HepG2 (cell line): Measurements from ENCODE around the gene SEMA4F. TPM values are rescaled to one million over a fixed set of nuclear protein-coding genes. Genes with fewer than 3 reads are reported as not detected.

Source experiments
- HNF4G ChIP-seq, 2 experiments: sonication (generic) in 1 of 2; formaldehyde crosslinking in 1 of 2; IDR thresholded peaks; 2 replicates each; pipeline versions ENCODE4 v1.4.0 to v1.6.1; 2011 to 2020; ENCODE audit warnings: borderline replicate concordance in 2 of 2, low read depth in 2 of 2, mild to moderate bottlenecking in 2 of 2, low read length in 1 of 2, missing genetic modification reagents in 1 of 2, moderate library complexity in 1 of 2
- JARID2 ChIP-seq: sonication (generic); formaldehyde crosslinking; IDR thresholded peaks from 2 replicates; pipeline ENCODE4 v1.8.1; 2023; ENCODE audit warnings: missing genetic modification reagents, inconsistent platforms; ENCODE audit not compliant: insufficient replicate concordance
- KAT2B ChIP-seq: fragments of 150-350 bp; IDR thresholded peaks from 2 replicates; pipeline ENCODE4 v1.6.1; 2014; ENCODE audit warnings: low read depth, low read length, borderline replicate concordance
- KAT8 ChIP-seq: IDR thresholded peaks from 2 replicates; pipeline ENCODE4 v1.6.1; 2016; ENCODE audit warnings: missing genetic modification reagents, missing compliant biosample characterization
- RNF2 ChIP-seq: fragments of 450-650 bp; conservative IDR thresholded peaks from 2 replicates; pipeline ENCODE4 v1.6.1; 2016; ENCODE audit warnings: low read depth
- ZNF256 ChIP-seq: sonication (generic); formaldehyde crosslinking; conservative IDR thresholded peaks from 2 replicates; pipeline ENCODE4 v1.4.0; 2020; ENCODE audit warnings: missing genetic modification reagents
- ZNF292 ChIP-seq: sonication (generic); formaldehyde crosslinking; IDR thresholded peaks from 2 replicates; pipeline ENCODE4 v1.8.1; 2022; ENCODE audit warnings: mild to moderate bottlenecking, low read depth, missing genetic modification reagents, borderline replicate concordance
- ZNF772 ChIP-seq: sonication (generic); formaldehyde crosslinking; IDR thresholded peaks from 2 replicates; pipeline ENCODE4 v1.5.0; 2020; ENCODE audit warnings: mild to moderate bottlenecking, missing genetic modification reagents
- ZNF773 ChIP-seq: sonication (generic); formaldehyde crosslinking; IDR thresholded peaks from 2 replicates; pipeline ENCODE4 v1.4.0; 2020; ENCODE audit warnings: missing genetic modification reagents, borderline replicate concordance
- polyA plus RNA-seq, 8 experiments: library from polyadenylated mRNA; depleted of rRNA in 3 of 8; stranded (reverse) in 7 of 8; unstranded in 1 of 8; fragments of >200 nt; fragmentation: Illumina TruSeq in 4 of 8; extraction: Trizol in 4 of 8; gene quantifications; 2 replicates each; pipeline versions ENCODE4 v1.2.1 to v1.2.3, GENCODE V29; 2011 to 2016; ENCODE audit warnings: low read depth in 4 of 8, missing spikeins in 1 of 8, mixed read lengths in 1 of 8; ENCODE audit not compliant: insufficient read depth in 1 of 8
- total RNA-seq, 5 experiments: library from RNA; depleted of rRNA; stranded (reverse); fragments of >200 nt; fragmentation: Illumina TruSeq; extraction: Trizol; gene quantifications; 2 replicates each; pipeline ENCODE4 v1.2.3, GENCODE V29; 2016; ENCODE audit warnings: low read depth in 1 of 5
- TF ChIP-seq, protein P1 (sequence below): IDR thresholded peaks from 2 replicates; pipeline ENCODE4 v1.4.0; 2020; ENCODE audit warnings: mild to moderate bottlenecking, missing genetic modification reagents
- TF ChIP-seq, protein P2 (sequence below), 2 experiments: sonication (generic) in 1 of 2; formaldehyde crosslinking in 1 of 2; IDR thresholded peaks; 2 replicates each; pipeline versions ENCODE4 v1.5.1 to v1.6.1; 2011 to 2020; ENCODE audit warnings: borderline replicate concordance in 1 of 2, low read depth in 1 of 2, low read length in 1 of 2, mild to moderate bottlenecking in 1 of 2, missing genetic modification reagents in 1 of 2, moderate library complexity in 1 of 2
- TF ChIP-seq, protein P3 (sequence below): sonication (generic); formaldehyde crosslinking; IDR thresholded peaks from 2 replicates; pipeline ENCODE4 v1.8.0; 2022; ENCODE audit warnings: missing genetic modification reagents, mild to moderate bottlenecking, borderline replicate concordance
- TF ChIP-seq, protein P4 (sequence below): sonication (generic); formaldehyde crosslinking; IDR thresholded peaks from 2 replicates; pipeline ENCODE4 v1.5.1; 2020; ENCODE audit warnings: missing genetic modification reagents, mild to moderate bottlenecking, borderline replicate concordance
- TF ChIP-seq, protein P5 (sequence below): sonication (generic); formaldehyde crosslinking; IDR thresholded peaks from 2 replicates; pipeline ENCODE4 v1.4.0; 2020; ENCODE audit warnings: mild to moderate bottlenecking, low read depth, missing genetic modification reagents

SEMA4F gene
- total and polyA plus RNA-seq, 2 of the 13 experiments (the other 11 are each of a cell fraction or from before 2014, with no cell fraction given) = 7.1 to 10.3 TPM

DNA sequence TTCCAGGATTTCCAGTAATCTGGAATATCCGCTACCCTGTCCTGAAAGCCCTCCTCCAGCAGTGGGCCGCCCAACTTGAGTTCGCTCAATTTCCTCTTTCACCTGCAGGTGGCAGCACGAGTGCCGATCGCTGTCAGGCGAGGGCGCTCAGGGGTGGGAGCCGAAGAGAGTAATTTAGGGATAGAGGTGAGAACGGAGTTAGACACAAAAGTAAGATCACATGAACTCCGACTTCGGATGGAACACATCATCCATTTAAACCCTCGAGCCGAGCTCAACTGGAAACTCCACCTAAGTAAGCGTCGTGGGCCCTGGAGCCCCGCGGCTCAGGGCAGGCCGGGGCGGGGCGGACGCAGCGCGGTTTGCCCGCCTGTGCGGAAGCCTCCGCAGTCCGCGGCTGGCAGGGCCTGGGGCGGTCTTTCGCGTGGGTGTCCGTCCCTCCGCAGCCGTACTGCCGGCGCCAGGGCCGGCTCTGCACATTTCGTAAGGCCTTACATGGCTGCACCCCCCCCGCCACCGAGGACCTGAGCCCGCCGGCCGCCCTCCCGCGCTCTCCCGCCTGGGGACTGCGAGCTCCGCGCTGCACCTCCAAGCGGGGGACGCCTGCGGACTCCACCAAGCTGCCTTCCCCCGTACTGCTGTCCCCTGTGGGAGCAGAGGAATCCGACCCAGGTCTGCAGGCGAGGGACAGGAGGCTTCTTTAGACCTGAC, 61.2 kb downstream of the SEMA4F start (continued):
- TF ChIP-seq, protein P1, sequence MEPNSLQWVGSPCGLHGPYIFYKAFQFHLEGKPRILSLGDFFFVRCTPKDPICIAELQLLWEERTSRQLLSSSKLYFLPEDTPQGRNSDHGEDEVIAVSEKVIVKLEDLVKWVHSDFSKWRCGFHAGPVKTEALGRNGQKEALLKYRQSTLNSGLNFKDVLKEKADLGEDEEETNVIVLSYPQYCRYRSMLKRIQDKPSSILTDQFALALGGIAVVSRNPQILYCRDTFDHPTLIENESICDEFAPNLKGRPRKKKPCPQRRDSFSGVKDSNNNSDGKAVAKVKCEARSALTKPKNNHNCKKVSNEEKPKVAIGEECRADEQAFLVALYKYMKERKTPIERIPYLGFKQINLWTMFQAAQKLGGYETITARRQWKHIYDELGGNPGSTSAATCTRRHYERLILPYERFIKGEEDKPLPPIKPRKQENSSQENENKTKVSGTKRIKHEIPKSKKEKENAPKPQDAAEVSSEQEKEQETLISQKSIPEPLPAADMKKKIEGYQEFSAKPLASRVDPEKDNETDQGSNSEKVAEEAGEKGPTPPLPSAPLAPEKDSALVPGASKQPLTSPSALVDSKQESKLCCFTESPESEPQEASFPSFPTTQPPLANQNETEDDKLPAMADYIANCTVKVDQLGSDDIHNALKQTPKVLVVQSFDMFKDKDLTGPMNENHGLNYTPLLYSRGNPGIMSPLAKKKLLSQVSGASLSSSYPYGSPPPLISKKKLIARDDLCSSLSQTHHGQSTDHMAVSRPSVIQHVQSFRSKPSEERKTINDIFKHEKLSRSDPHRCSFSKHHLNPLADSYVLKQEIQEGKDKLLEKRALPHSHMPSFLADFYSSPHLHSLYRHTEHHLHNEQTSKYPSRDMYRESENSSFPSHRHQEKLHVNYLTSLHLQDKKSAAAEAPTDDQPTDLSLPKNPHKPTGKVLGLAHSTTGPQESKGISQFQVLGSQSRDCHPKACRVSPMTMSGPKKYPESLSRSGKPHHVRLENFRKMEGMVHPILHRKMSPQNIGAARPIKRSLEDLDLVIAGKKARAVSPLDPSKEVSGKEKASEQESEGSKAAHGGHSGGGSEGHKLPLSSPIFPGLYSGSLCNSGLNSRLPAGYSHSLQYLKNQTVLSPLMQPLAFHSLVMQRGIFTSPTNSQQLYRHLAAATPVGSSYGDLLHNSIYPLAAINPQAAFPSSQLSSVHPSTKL (CRISPR knock-in tag) = peak; percentile 70
- peak; percentile 52; the same call in 1 of the 2 replicates for TF ChIP-seq ZNF292 (CRISPR knock-in tag)
- TF ChIP-seq, protein P2, sequence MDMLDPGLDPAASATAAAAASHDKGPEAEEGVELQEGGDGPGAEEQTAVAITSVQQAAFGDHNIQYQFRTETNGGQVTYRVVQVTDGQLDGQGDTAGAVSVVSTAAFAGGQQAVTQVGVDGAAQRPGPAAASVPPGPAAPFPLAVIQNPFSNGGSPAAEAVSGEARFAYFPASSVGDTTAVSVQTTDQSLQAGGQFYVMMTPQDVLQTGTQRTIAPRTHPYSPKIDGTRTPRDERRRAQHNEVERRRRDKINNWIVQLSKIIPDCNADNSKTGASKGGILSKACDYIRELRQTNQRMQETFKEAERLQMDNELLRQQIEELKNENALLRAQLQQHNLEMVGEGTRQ (IDR thresholded peaks at IDR 0.05; ENCODE audit: low read depth, low read length) = no peak
- TF ChIP-seq, protein P2 (CRISPR knock-in tag; IDR thresholded peaks at IDR 0.05; ENCODE audit: borderline replicate concordance) = no peak
- TF ChIP-seq KAT2B = no peak
- TF ChIP-seq, protein P3, sequence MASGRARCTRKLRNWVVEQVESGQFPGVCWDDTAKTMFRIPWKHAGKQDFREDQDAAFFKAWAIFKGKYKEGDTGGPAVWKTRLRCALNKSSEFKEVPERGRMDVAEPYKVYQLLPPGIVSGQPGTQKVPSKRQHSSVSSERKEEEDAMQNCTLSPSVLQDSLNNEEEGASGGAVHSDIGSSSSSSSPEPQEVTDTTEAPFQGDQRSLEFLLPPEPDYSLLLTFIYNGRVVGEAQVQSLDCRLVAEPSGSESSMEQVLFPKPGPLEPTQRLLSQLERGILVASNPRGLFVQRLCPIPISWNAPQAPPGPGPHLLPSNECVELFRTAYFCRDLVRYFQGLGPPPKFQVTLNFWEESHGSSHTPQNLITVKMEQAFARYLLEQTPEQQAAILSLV = no peak; the same call in 1 of the 2 replicates
- TF ChIP-seq KAT8 = peak; percentile 80; the same call in 1 of the 2 replicates
- TF ChIP-seq ZNF773 (CRISPR knock-in tag) = 0 out of 2 replicates have a peak, but pooled peaks have one; percentile 15
- peak; percentile 80 for TF ChIP-seq RNF2
- TF ChIP-seq HNF4G (IDR thresholded peaks at IDR 0.05; ENCODE audit: borderline replicate concordance, low read depth, low read length) = no peak
- 0 out of 2 replicates have a peak, but pooled peaks have one; percentile 51 for TF ChIP-seq HNF4G (CRISPR knock-in tag; IDR thresholded peaks at IDR 0.05; ENCODE audit: borderline replicate concordance, low read depth)
- TF ChIP-seq, protein P4, sequence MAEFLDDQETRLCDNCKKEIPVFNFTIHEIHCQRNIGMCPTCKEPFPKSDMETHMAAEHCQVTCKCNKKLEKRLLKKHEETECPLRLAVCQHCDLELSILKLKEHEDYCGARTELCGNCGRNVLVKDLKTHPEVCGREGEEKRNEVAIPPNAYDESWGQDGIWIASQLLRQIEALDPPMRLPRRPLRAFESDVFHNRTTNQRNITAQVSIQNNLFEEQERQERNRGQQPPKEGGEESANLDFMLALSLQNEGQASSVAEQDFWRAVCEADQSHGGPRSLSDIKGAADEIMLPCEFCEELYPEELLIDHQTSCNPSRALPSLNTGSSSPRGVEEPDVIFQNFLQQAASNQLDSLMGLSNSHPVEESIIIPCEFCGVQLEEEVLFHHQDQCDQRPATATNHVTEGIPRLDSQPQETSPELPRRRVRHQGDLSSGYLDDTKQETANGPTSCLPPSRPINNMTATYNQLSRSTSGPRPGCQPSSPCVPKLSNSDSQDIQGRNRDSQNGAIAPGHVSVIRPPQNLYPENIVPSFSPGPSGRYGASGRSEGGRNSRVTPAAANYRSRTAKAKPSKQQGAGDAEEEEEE (CRISPR knock-in tag) = peak; percentile 38; the same call in 1 of the 2 replicates
- TF ChIP-seq, protein P5, sequence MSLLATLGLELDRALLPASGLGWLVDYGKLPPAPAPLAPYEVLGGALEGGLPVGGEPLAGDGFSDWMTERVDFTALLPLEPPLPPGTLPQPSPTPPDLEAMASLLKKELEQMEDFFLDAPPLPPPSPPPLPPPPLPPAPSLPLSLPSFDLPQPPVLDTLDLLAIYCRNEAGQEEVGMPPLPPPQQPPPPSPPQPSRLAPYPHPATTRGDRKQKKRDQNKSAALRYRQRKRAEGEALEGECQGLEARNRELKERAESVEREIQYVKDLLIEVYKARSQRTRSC (CRISPR knock-in tag) = 0 out of 2 replicates have a peak, but pooled peaks have one; percentile 71
- no peak for TF ChIP-seq ZNF772 (CRISPR knock-in tag)
- TF ChIP-seq ZNF256 (CRISPR knock-in tag) = no peak
- TF ChIP-seq JARID2 (CRISPR knock-in tag) = peak; percentile 39
